Stimulated activated CD8-positive, alpha-beta memory T cell treated with anti-CD3 and anti-CD28 coated beads, Interleukin-7, amount 100 ng/mL, for 24 hours (primary cell): ENCODE data around the gene TMCC3.
A peak's percentile ranks its signal among the peaks of the same experiment; 100 is the strongest.

Experiments
- DNase-seq: peaks from one replicate; pipeline ENCODE4 v3.0.0-alpha.2; 2020; ENCODE audit warnings: low read depth

TMCC3 gene

DNA sequence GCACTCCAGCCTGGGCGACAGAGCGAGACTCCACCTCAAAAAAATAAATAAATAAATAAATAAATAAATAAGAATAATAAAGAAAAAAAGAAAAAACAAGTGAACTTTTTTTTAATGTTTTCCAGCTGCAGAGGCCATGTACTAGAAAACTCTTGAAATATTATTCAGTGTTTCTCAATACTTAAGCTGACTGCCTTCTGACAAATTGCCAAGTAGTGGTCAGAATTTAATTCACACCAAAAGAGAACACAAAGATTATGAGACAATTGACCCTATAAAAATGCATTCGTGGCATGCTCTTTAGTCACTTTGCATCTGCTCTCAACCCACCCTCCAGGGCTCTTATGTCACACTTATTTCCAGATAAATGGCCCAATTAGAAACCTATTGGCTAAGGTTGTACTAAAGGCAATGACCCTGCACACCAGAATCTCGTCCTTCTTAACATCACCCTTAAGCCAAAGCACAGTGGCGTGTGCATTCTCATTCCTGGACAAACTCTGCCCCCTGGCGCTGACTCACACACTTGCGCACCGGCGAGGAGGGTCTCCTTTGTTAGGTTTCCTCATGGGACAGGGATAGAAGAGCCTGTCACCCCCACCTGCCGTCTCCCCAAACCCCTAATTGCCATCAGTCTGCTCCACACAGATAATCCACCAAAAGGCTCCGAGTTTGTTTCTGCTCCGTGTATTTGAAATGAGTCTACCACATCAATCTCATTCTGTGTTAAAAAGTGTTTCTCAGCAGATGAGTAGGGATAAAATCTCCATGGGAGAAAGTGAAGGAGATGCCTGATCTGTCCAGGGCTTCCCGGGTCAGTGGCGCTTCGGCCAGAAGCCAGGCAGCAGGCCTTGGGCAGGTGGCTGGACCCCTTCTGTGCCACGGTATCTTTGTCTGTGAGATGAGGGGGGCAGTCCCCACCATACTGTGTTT lies 117.6 kb downstream of the TMCC3 start:
- peak; percentile 51 for DNase-seq

DNA sequence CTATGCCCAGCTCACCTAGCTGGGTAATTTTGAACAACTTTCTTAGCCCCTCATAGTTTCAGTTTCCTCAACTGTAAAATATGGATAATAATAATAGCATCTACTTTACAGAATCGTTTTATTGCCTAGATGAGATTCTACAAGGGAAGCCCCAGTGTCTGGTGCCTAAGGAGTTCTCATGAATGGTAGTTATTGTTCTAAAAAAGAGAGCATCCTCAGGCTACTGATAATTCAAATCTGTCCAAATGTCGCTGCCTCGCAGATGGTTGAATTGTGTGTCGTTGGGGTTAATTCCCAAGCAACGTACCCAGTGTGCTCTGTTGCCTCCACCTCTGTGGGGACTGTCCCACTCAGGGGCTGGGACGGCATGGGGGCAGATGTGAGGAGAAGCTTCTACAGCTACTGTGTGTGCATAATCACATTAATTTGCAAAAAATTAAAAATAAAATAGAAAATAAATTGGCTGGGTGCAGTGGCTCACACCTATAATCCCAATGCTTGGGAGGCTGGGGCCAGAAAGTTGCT lies 119.1 kb downstream of the TMCC3 start:
- no peak for DNase-seq

DNA sequence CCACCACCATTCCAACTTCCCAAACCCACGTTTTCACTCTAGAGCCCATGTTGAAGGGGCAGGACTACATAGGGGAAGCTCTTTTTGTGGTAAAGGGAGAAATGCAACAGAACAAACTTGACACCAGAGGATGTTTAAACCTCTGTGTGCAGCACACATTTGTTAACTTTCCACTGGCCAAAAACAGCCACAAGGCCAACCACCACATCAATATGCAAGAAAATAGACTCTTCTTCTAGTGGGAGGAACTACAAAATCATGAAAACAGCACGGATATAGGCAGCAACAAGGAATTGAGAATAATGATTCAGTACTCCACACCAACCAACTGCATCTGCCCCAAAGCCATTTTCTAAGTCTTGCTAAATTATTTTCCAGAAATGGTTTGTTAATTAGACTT lies 124.4 kb downstream of the TMCC3 start:
- DNase-seq, result no peak
